Omental fat pad (tissue), 4 donors: ENCODE results near the gene AKAP8. TPM values are rescaled to one million over a fixed set of nuclear protein-coding genes. Genes with fewer than 3 reads are reported as not detected.

ENCODE experiments used
- ATAC-seq: fragments of 150-250 bp; one replicate; pipeline ENCODE4 v1.9.1; 2016; ENCODE audit warnings: mild to moderate bottlenecking, moderate library complexity; ENCODE audit not compliant: low FRiP score
- DNase-seq: peaks from one replicate; pipeline ENCODE4 v3.0.0-alpha.2; 2019; ENCODE audit warnings: low spot score
- CTCF ChIP-seq, 3 donors: fragments of 450-650 bp; IDR thresholded peaks; one replicate each; pipeline ENCODE4 v1.5.1; 2016 to 2017; ENCODE audit warnings: antibody characterized with exemption in 3 of 3, mild to moderate bottlenecking in 3 of 3, moderate library complexity in 2 of 3
- total RNA-seq, 4 donors: library from RNA; depleted of rRNA; stranded (reverse); fragments of >200 nt; gene quantifications; one replicate each; pipeline ENCODE4 v1.1.0, GENCODE V29; 2016

Gene AKAP8
- total RNA-seq, 4 donors from 2014 or later, result 17.5 to 45.6 (median 22.8) TPM

- no peak for DNase-seq
- no peak for TF ChIP-seq CTCF (IDR thresholded peaks at IDR 0.05)
- ATAC-seq, result no peak
Measured at GRCh38 chr19:15403151-15403531, 23.6 kb upstream of the AKAP8 start.

- DNase-seq (no peak), ATAC-seq (peak; percentile 43)
- no peak for TF ChIP-seq CTCF (IDR thresholded peaks at IDR 0.05)
Measured at GRCh38 chr19:15402411-15403150, 23.0 kb upstream of the AKAP8 start.

- DNase-seq (no peak), ATAC-seq (no peak)
- no peak for TF ChIP-seq CTCF (IDR thresholded peaks at IDR 0.05)
Measured at GRCh38 chr19:15401397-15401710, 21.8 kb upstream of the AKAP8 start.

GRCh38 chr19:15400521-15401396, 21.2 kb upstream of the AKAP8 start:
- no peak for ATAC-seq

GRCh38 chr19:15399635-15400034, 20.0 kb upstream of the AKAP8 start:
- TF ChIP-seq CTCF (IDR thresholded peaks at IDR 0.05), result no peak
- no peak for ATAC-seq
- no peak for DNase-seq

More at GRCh38 chr19:15400521-15401396, 21.2 kb upstream of the AKAP8 start:
- no peak for DNase-seq
- TF ChIP-seq CTCF (IDR thresholded peaks at IDR 0.05), result no peak

- no peak for ATAC-seq
- no peak for DNase-seq
Measured at GRCh38 chr19:15399234-15399515, 19.6 kb upstream of the AKAP8 start.

More at GRCh38 chr19:15399234-15399515, 19.6 kb upstream of the AKAP8 start:
- TF ChIP-seq CTCF (IDR thresholded peaks at IDR 0.05), result no peak
